Measurements from ENCODE around the gene PAF1.
A peak's percentile ranks its signal among the peaks of the same experiment; 100 is the strongest.

PAF1 gene

DNA sequence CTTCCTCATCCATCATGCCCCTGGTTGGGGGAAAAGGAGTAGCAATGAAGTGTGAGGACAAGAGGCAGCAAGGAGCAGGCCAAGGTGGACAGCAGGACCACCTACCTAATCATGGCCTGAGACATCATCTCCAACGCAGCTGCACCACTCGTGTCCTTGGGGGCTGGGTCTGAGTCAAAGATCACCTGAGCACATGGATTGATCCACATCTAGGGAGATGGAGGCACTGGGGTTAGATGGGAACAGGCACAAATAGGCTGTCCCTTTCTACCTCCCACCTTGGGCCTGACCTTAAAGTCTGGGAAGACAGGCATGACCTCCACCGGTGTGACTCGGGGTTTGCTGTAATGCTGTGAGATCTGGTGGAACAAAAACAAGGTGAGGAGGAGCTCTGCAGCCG lies 2.2 kb downstream of the PAF1 start:
- no peak overlapping the region for H3K4me2 ChIP-seq (ENCODE audit: low read length)
- no peak overlapping the region for H2BK120ac ChIP-seq (ENCODE audit: low read depth, low read length)
- no peak overlapping the region for H3K23ac ChIP-seq (ENCODE audit: low read length)
- peaks cover 1% of the 10 kb centered on the region for H3K36me3 ChIP-seq (ENCODE audit: control insufficient read depth, insufficient read depth, low read length)
- H3K4me1 ChIP-seq (ENCODE audit: control insufficient read depth, low read depth, low read length) = peaks cover 2% of the 10 kb centered on the region
- H2BK5ac ChIP-seq (ENCODE audit: low read length) = no peak overlapping the region
- peaks cover 12% of the 10 kb centered on the region for H3K79me1 ChIP-seq (ENCODE audit: low read length)
- no peak overlapping the region for H4K8ac ChIP-seq (ENCODE audit: low read depth, low read length)
- H3K4me3 ChIP-seq (ENCODE audit: low read length) = no peak overlapping the region
- H3K18ac ChIP-seq (ENCODE audit: low read length) = no peak overlapping the region
- H3K79me2 ChIP-seq (ENCODE audit: control insufficient read depth, insufficient read depth, low read length) = peaks cover 9% of the 10 kb centered on the region
- no peak overlapping the region for H3K4ac ChIP-seq (ENCODE audit: low read depth, low read length)
- DNase-seq = no peak
- no peak overlapping the region for H3K9ac ChIP-seq (ENCODE audit: low read length)
- H2BK15ac ChIP-seq (replicated peaks; ENCODE audit: low read depth) = no peak overlapping the region
- H2AK5ac ChIP-seq (ENCODE audit: low read length) = no peak overlapping the region
- no peaks in the 10 kb centered on the region for H3K27me3 ChIP-seq (ENCODE audit: insufficient read depth, low read length, poor library complexity)
- WGBS (ENCODE audit: extremely low coverage, insufficient coverage, low lambda C conversion rate) = no CpG with 5 or more reads among the region's 5 CpGs
- no peak overlapping the region for H4K5ac ChIP-seq (ENCODE audit: low read length)
- H3K27ac ChIP-seq (ENCODE audit: low read depth, low read length) = no peak overlapping the region
- no peak overlapping the region for H3K56ac ChIP-seq (ENCODE audit: low read length)

GRCh38 chr19:39386557-39386956 lies 4.3 kb downstream of the PAF1 start:
- no peak overlapping the region for H3K4ac ChIP-seq (ENCODE audit: low read depth, low read length)
- H3K56ac ChIP-seq (ENCODE audit: low read length) = no peak overlapping the region
- H3K4me1 ChIP-seq (ENCODE audit: control insufficient read depth, low read depth, low read length) = no peaks in the 10 kb centered on the region
- H2BK5ac ChIP-seq (ENCODE audit: low read length) = no peak overlapping the region
- H3K27me3 ChIP-seq (ENCODE audit: insufficient read depth, low read length, poor library complexity) = no peaks in the 10 kb centered on the region
- H2BK120ac ChIP-seq (ENCODE audit: low read depth, low read length) = no peak overlapping the region
- no peak overlapping the region for H4K8ac ChIP-seq (ENCODE audit: low read depth, low read length)
- no peak overlapping the region for H2AK5ac ChIP-seq (ENCODE audit: low read length)
- no peak overlapping the region for H3K4me3 ChIP-seq (ENCODE audit: low read length)
- no peak overlapping the region for H3K23ac ChIP-seq (ENCODE audit: low read length)
- H3K18ac ChIP-seq (ENCODE audit: low read length) = no peak overlapping the region
- H3K79me1 ChIP-seq (ENCODE audit: low read length) = peaks cover 5% of the 10 kb centered on the region
- no peak overlapping the region for H3K27ac ChIP-seq (ENCODE audit: low read depth, low read length)
- no peak overlapping the region for H3K4me2 ChIP-seq (ENCODE audit: low read length)
- peaks cover 6% of the 10 kb centered on the region for H3K36me3 ChIP-seq (ENCODE audit: control insufficient read depth, insufficient read depth, low read length)
- no peak for DNase-seq
- WGBS (ENCODE audit: extremely low coverage, insufficient coverage, low lambda C conversion rate) = no CpG with 5 or more reads among the region's 7 CpGs
- H3K79me2 ChIP-seq (ENCODE audit: control insufficient read depth, insufficient read depth, low read length) = peaks cover 4% of the 10 kb centered on the region
- H3K9ac ChIP-seq (ENCODE audit: low read length) = no peak overlapping the region
- no peak overlapping the region for H2BK15ac ChIP-seq (replicated peaks; ENCODE audit: low read depth)
- no peak overlapping the region for H4K5ac ChIP-seq (ENCODE audit: low read length)

DNA sequence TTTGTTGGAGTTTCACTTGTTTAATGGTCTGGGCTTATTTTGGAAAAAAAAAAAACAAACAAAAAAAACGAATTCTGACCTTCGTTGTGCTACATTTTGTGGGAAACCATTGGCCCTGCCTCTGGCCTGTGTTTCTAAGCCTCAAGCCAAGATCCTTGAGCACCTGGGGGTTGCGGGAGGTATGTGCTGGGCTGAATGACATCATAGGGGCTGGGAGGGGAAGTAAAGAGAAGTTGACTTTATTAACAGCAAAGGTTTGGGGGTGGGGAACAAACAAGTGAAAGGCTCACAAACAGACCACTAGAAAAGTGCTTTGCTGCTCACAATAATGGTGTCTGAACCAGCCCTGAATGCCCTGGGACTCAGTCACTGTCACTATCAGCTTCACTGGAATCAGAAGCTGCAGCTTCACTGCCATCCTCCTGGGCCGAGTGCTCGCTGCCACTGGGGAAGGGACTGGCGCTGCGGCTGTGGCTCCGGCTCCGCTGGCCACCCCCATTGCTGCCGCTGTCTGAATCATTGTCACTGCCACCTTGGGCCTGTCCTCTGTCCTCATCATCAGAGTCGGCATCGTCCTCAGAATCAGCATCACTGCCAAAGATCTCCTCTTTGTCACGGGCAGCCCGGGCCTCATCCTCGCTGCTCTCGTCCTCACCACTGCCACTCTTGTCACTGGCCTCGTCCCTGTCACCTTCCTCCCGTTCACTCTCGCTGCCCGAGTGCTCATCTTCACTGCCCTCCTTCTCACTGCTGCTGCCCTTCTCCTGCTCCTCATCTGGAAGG lies 5.1 kb downstream of the PAF1 start:
- Histone ChIP-seq H4K8ac (ENCODE audit: low read depth, low read length) (no peak overlapping the region), H2AK5ac (ENCODE audit: low read length) (no peak overlapping the region), H3K4me2 (ENCODE audit: low read length) (no peak overlapping the region), H3K79me2 (ENCODE audit: control insufficient read depth, insufficient read depth, low read length) (peaks cover 4% of the 10 kb centered on the region), H3K18ac (ENCODE audit: low read length) (no peak overlapping the region), H3K4ac (ENCODE audit: low read depth, low read length) (no peak overlapping the region), H3K4me3 (ENCODE audit: low read length) (no peak overlapping the region), H2BK120ac (ENCODE audit: low read depth, low read length) (no peak overlapping the region), H2BK15ac (replicated peaks; ENCODE audit: low read depth) (no peak overlapping the region), H3K36me3 (ENCODE audit: control insufficient read depth, insufficient read depth, low read length) (peaks cover 11% of the 10 kb centered on the region), H3K27ac (ENCODE audit: low read depth, low read length) (no peak overlapping the region), H3K23ac (ENCODE audit: low read length) (no peak overlapping the region), H3K79me1 (ENCODE audit: low read length) (peaks cover 5% of the 10 kb centered on the region), H3K56ac (ENCODE audit: low read length) (no peak overlapping the region), H2BK5ac (ENCODE audit: low read length) (no peak overlapping the region), H4K5ac (ENCODE audit: low read length) (no peak overlapping the region), H3K9ac (ENCODE audit: low read length) (no peak overlapping the region), H3K27me3 (ENCODE audit: insufficient read depth, low read length, poor library complexity) (no peaks in the 10 kb centered on the region), H3K4me1 (ENCODE audit: control insufficient read depth, low read depth, low read length) (no peaks in the 10 kb centered on the region)
- DNase-seq = peak; percentile 50
- WGBS (ENCODE audit: extremely low coverage, insufficient coverage, low lambda C conversion rate) = no CpG with 5 or more reads among the region's 20 CpGs

GRCh38 chr19:39384839-39385568 lies 5.9 kb downstream of the PAF1 start:
- H2AK5ac ChIP-seq (ENCODE audit: low read length) = no peak overlapping the region
- no peak overlapping the region for H4K8ac ChIP-seq (ENCODE audit: low read depth, low read length)
- peaks cover 3% of the 10 kb centered on the region for H3K79me1 ChIP-seq (ENCODE audit: low read length)
- H3K4me1 ChIP-seq (ENCODE audit: control insufficient read depth, low read depth, low read length) = no peaks in the 10 kb centered on the region
- H3K27me3 ChIP-seq (ENCODE audit: insufficient read depth, low read length, poor library complexity) = no peaks in the 10 kb centered on the region
- H3K4me3 ChIP-seq (ENCODE audit: low read length) = no peak overlapping the region
- H3K4me2 ChIP-seq (ENCODE audit: low read length) = no peak overlapping the region
- H3K23ac ChIP-seq (ENCODE audit: low read length) = no peak overlapping the region
- H3K79me2 ChIP-seq (ENCODE audit: control insufficient read depth, insufficient read depth, low read length) = peaks cover 3% of the 10 kb centered on the region
- no peak overlapping the region for H3K18ac ChIP-seq (ENCODE audit: low read length)
- no peak overlapping the region for H2BK15ac ChIP-seq (replicated peaks; ENCODE audit: low read depth)
- no peak overlapping the region for H2BK5ac ChIP-seq (ENCODE audit: low read length)
- no peak overlapping the region for H4K5ac ChIP-seq (ENCODE audit: low read length)
- no peak overlapping the region for H3K56ac ChIP-seq (ENCODE audit: low read length)
- DNase-seq = peak; percentile 23
- WGBS (ENCODE audit: extremely low coverage, insufficient coverage, low lambda C conversion rate) = no CpG with 5 or more reads among the region's 9 CpGs
- peaks cover 11% of the 10 kb centered on the region for H3K36me3 ChIP-seq (ENCODE audit: control insufficient read depth, insufficient read depth, low read length)
- no peak overlapping the region for H3K27ac ChIP-seq (ENCODE audit: low read depth, low read length)
- H2BK120ac ChIP-seq (ENCODE audit: low read depth, low read length) = no peak overlapping the region
- no peak overlapping the region for H3K9ac ChIP-seq (ENCODE audit: low read length)
- no peak overlapping the region for H3K4ac ChIP-seq (ENCODE audit: low read depth, low read length)

GRCh38 chr19:39382991-39383828 lies 7.7 kb downstream of the PAF1 start:
- Histone ChIP-seq H3K79me1 (ENCODE audit: low read length) (no peaks in the 10 kb centered on the region), H3K27ac (ENCODE audit: low read depth, low read length) (no peak overlapping the region), H3K4ac (ENCODE audit: low read depth, low read length) (no peak overlapping the region), H3K4me2 (ENCODE audit: low read length) (no peak overlapping the region), H3K27me3 (ENCODE audit: insufficient read depth, low read length, poor library complexity) (no peaks in the 10 kb centered on the region), H3K56ac (ENCODE audit: low read length) (no peak overlapping the region), H3K4me1 (ENCODE audit: control insufficient read depth, low read depth, low read length) (no peaks in the 10 kb centered on the region), H3K18ac (ENCODE audit: low read length) (no peak overlapping the region), H3K9ac (ENCODE audit: low read length) (no peak overlapping the region), H3K4me3 (ENCODE audit: low read length) (no peak overlapping the region), H2BK15ac (replicated peaks; ENCODE audit: low read depth) (no peak overlapping the region), H4K5ac (ENCODE audit: low read length) (no peak overlapping the region), H3K36me3 (ENCODE audit: control insufficient read depth, insufficient read depth, low read length) (peaks cover 13% of the 10 kb centered on the region), H3K23ac (ENCODE audit: low read length) (no peak overlapping the region), H3K79me2 (ENCODE audit: control insufficient read depth, insufficient read depth, low read length) (no peaks in the 10 kb centered on the region), H2BK5ac (ENCODE audit: low read length) (no peak overlapping the region), H4K8ac (ENCODE audit: low read depth, low read length) (no peak overlapping the region), H2AK5ac (ENCODE audit: low read length) (no peak overlapping the region), H2BK120ac (ENCODE audit: low read depth, low read length) (no peak overlapping the region)
- WGBS (ENCODE audit: extremely low coverage, insufficient coverage, low lambda C conversion rate) = no CpG with 5 or more reads among the region's 18 CpGs
- no peak for DNase-seq
